Measurements from ENCODE around the gene SLC26A11. TPM values are rescaled to one million over a fixed set of nuclear protein-coding genes. Genes with fewer than 3 reads are reported as not detected.
A peak's percentile ranks its signal among the peaks of the same experiment; 100 is the strongest.

The SLC26A11 gene
- total and polyA plus RNA-seq, 4 experiments from 2014 or later, result 6.3 to 126 (median 66.0) TPM

GRCh38 chr17:80187515-80187941, 32.7 kb upstream of the SLC26A11 start:
- Mint-ChIP-seq H3K4me1 (no peaks in the 10 kb centered on the region), H3K9me3 (peaks cover 0 to 1% (median 0%) of the 10 kb centered on the region in 8 donors), H3K36me3 (no peaks in the 10 kb centered on the region), H3K27ac (no peak overlapping the region), H3K4me3 (no peak overlapping the region), H3K27me3 (peaks cover 1 to 2% of the 10 kb centered on the region in 2 donors)
- Histone ChIP-seq H3K4me3 (ENCODE audit: low read length in 2 of 2) (no peak overlapping the region), H3K36me3 (ENCODE audit: insufficient read depth, low read length) (no peaks in the 10 kb centered on the region), H3K27ac (ENCODE audit: low read depth, low read length) (no peak overlapping the region), H3K9me3 (ENCODE audit: control insufficient read depth in 1 of 2, low read length in 2 of 2) (no peaks in the 10 kb centered on the region), H3K4me1 (ENCODE audit: insufficient read depth, low read length) (no peaks in the 10 kb centered on the region), H3K27me3 (ENCODE audit: insufficient read depth, low read length) (no peaks in the 10 kb centered on the region)
- ChIA-PET POLR2A (ENCODE audit: partially characterized antibody) (no interaction called here), CTCF (ENCODE audit: partially characterized antibody) (interaction anchor here (1.7 kb wide), 1 partner anchor 9 kb away, joined by 3 read pairs; no protein-coding TSS in a partner anchor)
- intact Hi-C loops (cut with micrococcal nuclease), result no loop called here
- no peak for DNase-seq

DNA sequence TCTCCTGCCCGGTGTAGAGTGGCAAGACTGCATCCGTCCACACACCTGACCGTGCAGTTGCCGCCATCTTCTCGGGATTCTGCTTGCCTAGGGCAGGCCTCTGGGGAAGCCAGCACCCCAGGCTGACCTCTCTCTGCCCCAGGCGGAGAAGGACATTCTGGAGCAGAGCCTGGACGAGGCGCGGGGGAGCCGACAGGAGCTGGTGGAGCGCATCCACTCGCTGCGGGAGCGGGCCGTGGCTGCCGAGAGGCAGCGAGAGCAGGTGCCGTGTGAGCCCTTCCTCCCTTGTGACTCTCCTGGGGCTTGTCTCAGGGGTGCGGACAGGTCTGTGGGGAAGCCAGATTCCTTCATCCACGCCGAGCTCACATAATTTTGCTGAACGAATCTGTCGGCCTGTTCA, 30.6 kb upstream of the SLC26A11 start:
- Mint-ChIP-seq H3K27me3 (peaks cover 1 to 2% of the 10 kb centered on the region in 2 donors), H3K4me3 (no peak overlapping the region), H3K36me3 (no peaks in the 10 kb centered on the region), H3K4me1 (no peaks in the 10 kb centered on the region), H3K27ac (no peak overlapping the region), H3K9me3 (peaks cover 0 to 1% (median 0%) of the 10 kb centered on the region in 8 donors)
- Histone ChIP-seq H3K9me3 (ENCODE audit: control insufficient read depth in 1 of 2, low read length in 2 of 2) (no peaks in the 10 kb centered on the region), H3K36me3 (ENCODE audit: insufficient read depth, low read length) (no peaks in the 10 kb centered on the region), H3K27me3 (ENCODE audit: insufficient read depth, low read length) (no peaks in the 10 kb centered on the region), H3K4me3 (ENCODE audit: low read length in 2 of 2) (no peak overlapping the region), H3K4me1 (ENCODE audit: insufficient read depth, low read length) (no peaks in the 10 kb centered on the region), H3K27ac (ENCODE audit: low read depth, low read length) (no peak overlapping the region)
- DNase-seq, result no peak
- ChIA-PET POLR2A (ENCODE audit: partially characterized antibody) (no interaction called here), CTCF (ENCODE audit: partially characterized antibody) (no interaction called here)
- intact Hi-C loops (cut with micrococcal nuclease), result no loop called here

GRCh38 chr17:80190716-80191115, 29.5 kb upstream of the SLC26A11 start:
- CTCF ChIA-PET (ENCODE audit: partially characterized antibody), result no interaction called here
- no peaks in the 10 kb centered on the region for H3K27me3 ChIP-seq (ENCODE audit: insufficient read depth, low read length)
- H3K27me3 Mint-ChIP-seq, result peaks cover 1 to 2% of the 10 kb centered on the region in 2 donors
- no peaks in the 10 kb centered on the region for H3K36me3 Mint-ChIP-seq
- no peaks in the 10 kb centered on the region for H3K9me3 ChIP-seq (ENCODE audit: control insufficient read depth in 1 of 2, low read length in 2 of 2)
- no peak overlapping the region for H3K4me3 Mint-ChIP-seq
- H3K27ac ChIP-seq (ENCODE audit: low read depth, low read length), result no peak overlapping the region
- H3K4me1 Mint-ChIP-seq, result no peaks in the 10 kb centered on the region
- POLR2A ChIA-PET (ENCODE audit: partially characterized antibody), result no interaction called here
- H3K9me3 Mint-ChIP-seq, result peaks cover 0 to 1% (median 0%) of the 10 kb centered on the region in 8 donors
- no peak overlapping the region for H3K4me3 ChIP-seq (ENCODE audit: low read length in 2 of 2)
- H3K27ac Mint-ChIP-seq, result no peak overlapping the region
- intact Hi-C loops (cut with micrococcal nuclease), result no loop called here
- no peak for DNase-seq
- H3K4me1 ChIP-seq (ENCODE audit: insufficient read depth, low read length), result no peaks in the 10 kb centered on the region
- no peaks in the 10 kb centered on the region for H3K36me3 ChIP-seq (ENCODE audit: insufficient read depth, low read length)

- Histone ChIP-seq H3K36me3 (ENCODE audit: insufficient read depth, low read length) (no peaks in the 10 kb centered on the region), H3K4me3 (ENCODE audit: low read length in 2 of 2) (no peak overlapping the region), H3K4me1 (ENCODE audit: insufficient read depth, low read length) (no peaks in the 10 kb centered on the region), H3K9me3 (ENCODE audit: control insufficient read depth in 1 of 2, low read length in 2 of 2) (no peaks in the 10 kb centered on the region), H3K27ac (ENCODE audit: low read depth, low read length) (no peak overlapping the region), H3K27me3 (ENCODE audit: insufficient read depth, low read length) (no peaks in the 10 kb centered on the region)
- ChIA-PET CTCF (ENCODE audit: partially characterized antibody) (no interaction called here), POLR2A (ENCODE audit: partially characterized antibody) (no interaction called here)
- H3K4me1 Mint-ChIP-seq, result peaks cover 0 to 4% (median under 1%) of the 10 kb centered on the region in 4 donors
- no peaks in the 10 kb centered on the region for H3K36me3 Mint-ChIP-seq
- no peak for DNase-seq
- no peak overlapping the region for H3K4me3 Mint-ChIP-seq
- H3K27ac Mint-ChIP-seq, result no peak overlapping the region
- H3K9me3 Mint-ChIP-seq, result no peaks in the 10 kb centered on the region
- H3K27me3 Mint-ChIP-seq, result peaks cover 1 to 2% of the 10 kb centered on the region in 2 donors
- intact Hi-C loops (cut with micrococcal nuclease), result no loop called here
Observed at GRCh38 chr17:80191192-80191591, 29.0 kb upstream of the SLC26A11 start.

GRCh38 chr17:80191865-80192661, 28.2 kb upstream of the SLC26A11 start:
- Mint-ChIP-seq H3K27ac (peak overlapping the region in 1 of 7 donors; percentile 35), H3K9me3 (no peaks in the 10 kb centered on the region), H3K4me3 (no peak overlapping the region), H3K36me3 (no peaks in the 10 kb centered on the region), H3K27me3 (peaks cover 1 to 2% of the 10 kb centered on the region in 2 donors), H3K4me1 (peaks cover 0 to 4% (median under 1%) of the 10 kb centered on the region in 4 donors)
- no peak for DNase-seq
- no peaks in the 10 kb centered on the region for H3K27me3 ChIP-seq (ENCODE audit: insufficient read depth, low read length)
- H3K36me3 ChIP-seq (ENCODE audit: insufficient read depth, low read length), result no peaks in the 10 kb centered on the region
- no peak overlapping the region for H3K27ac ChIP-seq (ENCODE audit: low read depth, low read length)
- ChIA-PET POLR2A (ENCODE audit: partially characterized antibody) (no interaction called here), CTCF (ENCODE audit: partially characterized antibody) (interaction anchor here (1.0 kb wide), 1 partner anchor 61 kb away, joined by 4 read pairs; no protein-coding TSS in a partner anchor)
- no peaks in the 10 kb centered on the region for H3K9me3 ChIP-seq (ENCODE audit: control insufficient read depth in 1 of 2, low read length in 2 of 2)
- H3K4me1 ChIP-seq (ENCODE audit: insufficient read depth, low read length), result no peaks in the 10 kb centered on the region
- no peak overlapping the region for H3K4me3 ChIP-seq (ENCODE audit: low read length in 2 of 2)
- intact Hi-C loops (cut with micrococcal nuclease), result no loop called here

DNA sequence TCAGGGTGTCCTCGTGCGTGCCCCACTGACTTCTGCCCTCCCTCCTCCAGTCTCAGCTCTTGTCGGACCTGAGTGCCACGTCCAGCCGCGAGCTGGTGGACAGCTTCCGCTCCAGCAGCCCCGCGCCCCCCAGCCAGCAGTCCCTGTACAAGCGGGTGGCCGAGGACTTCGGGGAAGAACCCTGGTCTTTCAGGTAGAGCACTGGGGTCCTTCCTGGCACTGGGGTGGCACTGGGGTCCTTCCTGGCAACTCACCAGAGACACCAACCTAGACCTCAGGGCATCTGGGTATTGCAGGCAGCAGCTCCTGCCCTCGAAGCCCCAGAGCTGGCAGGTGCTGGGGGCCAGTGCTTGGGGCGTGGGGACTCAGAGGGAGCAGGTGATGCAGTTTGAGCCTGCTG, 25.1 kb upstream of the SLC26A11 start:
- Histone ChIP-seq H3K4me3 (ENCODE audit: low read length in 2 of 2) (no peak overlapping the region), H3K36me3 (ENCODE audit: insufficient read depth, low read length) (no peaks in the 10 kb centered on the region), H3K27ac (ENCODE audit: low read depth, low read length) (no peak overlapping the region), H3K9me3 (ENCODE audit: control insufficient read depth in 1 of 2, low read length in 2 of 2) (no peaks in the 10 kb centered on the region), H3K27me3 (ENCODE audit: insufficient read depth, low read length) (no peaks in the 10 kb centered on the region), H3K4me1 (ENCODE audit: insufficient read depth, low read length) (no peaks in the 10 kb centered on the region)
- intact Hi-C loops (cut with micrococcal nuclease), result no loop called here
- Mint-ChIP-seq H3K9me3 (no peaks in the 10 kb centered on the region), H3K27ac (no peak overlapping the region), H3K27me3 (peaks cover 0 to 1% of the 10 kb centered on the region in 2 donors), H3K4me1 (peaks cover 0 to 4% (median 4%) of the 10 kb centered on the region in 4 donors), H3K36me3 (no peaks in the 10 kb centered on the region), H3K4me3 (no peak overlapping the region)
- ChIA-PET POLR2A (ENCODE audit: partially characterized antibody) (interaction anchor here (1.2 to 3.4 kb wide), 2 partner anchors 60 to 70 kb away, joined by 4 to 19 read pairs; no protein-coding TSS in a partner anchor), CTCF (ENCODE audit: partially characterized antibody) (interaction anchor here (0.5 to 4.7 kb wide), 15 partner anchors 11 to 784 kb away, joined by 3 to 90 read pairs (median 4); no protein-coding TSS in a partner anchor)
- DNase-seq, result no peak

DNA sequence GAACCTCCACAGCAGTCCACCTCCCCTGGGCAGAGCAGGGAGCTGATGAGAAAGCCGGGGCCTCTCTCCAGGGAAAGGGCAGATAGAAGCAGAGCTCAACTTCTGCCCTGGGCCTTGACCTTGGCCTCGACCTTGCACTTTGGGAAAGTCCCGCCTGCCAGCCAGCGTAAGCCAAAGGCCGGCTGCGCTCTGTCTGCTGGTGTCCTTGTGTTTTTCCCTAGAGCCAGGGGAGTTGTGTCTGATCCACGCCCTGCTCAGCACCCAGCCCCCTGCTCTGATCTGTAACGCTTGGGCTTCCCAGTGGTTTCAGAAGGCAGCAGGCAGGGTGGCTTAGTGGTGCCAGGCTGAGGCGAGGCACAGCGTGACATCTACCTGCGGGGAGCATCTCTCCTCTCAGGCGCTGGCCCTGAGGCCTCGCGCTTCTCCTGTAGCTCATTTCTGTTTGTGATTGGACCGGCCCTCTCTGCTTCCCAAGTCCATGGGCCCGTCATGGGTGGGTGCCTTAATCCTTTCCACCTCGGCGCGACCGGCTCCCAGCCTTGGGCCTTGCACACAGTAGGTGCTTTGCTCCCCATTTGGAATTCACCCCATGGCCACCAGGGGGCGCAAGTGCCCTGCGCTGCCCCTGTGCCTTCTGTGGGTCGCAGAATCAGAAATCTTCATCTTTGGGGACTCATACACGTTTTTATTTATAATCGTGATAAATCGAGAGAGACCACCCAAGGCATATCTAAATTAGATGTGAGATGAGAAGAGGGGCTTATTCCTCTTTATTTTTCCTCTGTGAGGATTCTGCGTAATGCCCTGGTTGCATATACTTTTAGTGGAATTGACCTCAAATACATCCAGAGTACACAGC, 24.3 kb upstream of the SLC26A11 start:
- CTCF ChIA-PET (ENCODE audit: partially characterized antibody), result interaction anchor here (0.7 to 4.7 kb wide), 25 partner anchors 11 to 783 kb away, joined by 3 to 90 read pairs (median 4); no protein-coding TSS in a partner anchor
- no peaks in the 10 kb centered on the region for H3K27me3 ChIP-seq (ENCODE audit: insufficient read depth, low read length)
- no peak overlapping the region for H3K4me3 ChIP-seq (ENCODE audit: low read length in 2 of 2)
- intact Hi-C loops (cut with micrococcal nuclease), result loop anchor here (1.0 kb wide), 3 partner anchors 23 to 168 kb away; no protein-coding TSS in a partner anchor
- H3K4me1 ChIP-seq (ENCODE audit: insufficient read depth, low read length), result no peaks in the 10 kb centered on the region
- peaks cover 0 to 1% of the 10 kb centered on the region in 2 donors for H3K27me3 Mint-ChIP-seq
- POLR2A ChIA-PET (ENCODE audit: partially characterized antibody), result interaction anchor here (0.5 to 3.4 kb wide), 7 partner anchors 22 to 1310 kb away, joined by 3 to 19 read pairs (median 4); partner anchors contain the start of genes SGSH and SLC26A11
- DNase-seq, result peak; percentile 44 to 62 (median 57)
- H3K4me3 Mint-ChIP-seq, result no peak overlapping the region
- no peaks in the 10 kb centered on the region for H3K9me3 Mint-ChIP-seq
- peak overlapping the region in 4 of 7 donors; percentile 10 to 87 (median 58) for H3K27ac Mint-ChIP-seq
- H3K4me1 Mint-ChIP-seq, result peaks cover 0 to 4% (median 4%) of the 10 kb centered on the region in 4 donors
- no peak overlapping the region for H3K27ac ChIP-seq (ENCODE audit: low read depth, low read length)
- no peaks in the 10 kb centered on the region for H3K9me3 ChIP-seq (ENCODE audit: control insufficient read depth in 1 of 2, low read length in 2 of 2)
- no peaks in the 10 kb centered on the region for H3K36me3 Mint-ChIP-seq
- H3K36me3 ChIP-seq (ENCODE audit: insufficient read depth, low read length), result no peaks in the 10 kb centered on the region

Measured in CD4-positive, alpha-beta memory T cell (primary cell).